GM19099 (cell line): Measurements from ENCODE around the gene CCDC3.

Experiments used
- POLR2A ChIP-seq: IDR thresholded peaks from 3 replicates; pipeline ENCODE4 v1.6.1; 2011; ENCODE audit warnings: low read depth; ENCODE audit not compliant: insufficient read length; ENCODE audit errors: extremely low read depth

The CCDC3 gene

DNA sequence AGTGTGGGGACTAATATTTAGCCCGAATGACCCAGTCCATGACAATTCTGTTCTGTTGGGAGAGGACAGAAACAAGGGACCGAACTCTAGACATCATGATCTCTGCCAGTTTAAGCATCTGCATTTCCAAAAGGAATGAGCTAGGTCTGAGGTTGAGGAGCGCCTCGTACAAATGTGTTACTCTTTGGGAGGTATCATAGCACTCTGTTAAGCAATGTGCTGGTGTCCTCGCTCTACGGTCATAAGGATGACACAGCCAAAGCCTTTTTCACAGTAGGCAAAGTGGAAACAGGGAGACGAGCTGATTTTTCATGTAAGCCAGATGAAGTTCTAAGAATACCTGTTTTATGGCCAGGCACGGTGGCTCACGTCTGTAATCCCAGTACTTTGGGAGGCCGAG, 15.4 kb upstream of the CCDC3 start:
- no peak for TF ChIP-seq POLR2A

DNA sequence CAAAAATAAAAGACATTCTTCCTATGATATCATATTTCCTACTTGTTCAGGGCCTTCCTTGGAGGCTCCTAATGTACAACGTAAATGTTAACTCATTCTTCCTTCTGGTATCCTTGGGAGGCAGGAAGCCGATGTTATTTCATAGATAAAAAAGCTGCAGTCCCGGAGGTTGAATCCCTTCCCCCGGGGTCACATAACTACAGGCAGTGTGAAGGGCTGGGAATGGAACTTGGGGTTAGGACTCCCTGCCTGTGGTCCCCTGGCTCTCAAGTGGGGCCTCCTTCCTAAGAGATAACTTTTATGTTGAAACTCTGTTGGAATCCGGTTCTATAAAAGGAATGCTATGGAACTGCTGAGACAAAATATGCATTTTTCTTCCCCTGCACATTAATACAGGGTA, 14.9 kb upstream of the CCDC3 start:
- TF ChIP-seq POLR2A: no peak

DNA sequence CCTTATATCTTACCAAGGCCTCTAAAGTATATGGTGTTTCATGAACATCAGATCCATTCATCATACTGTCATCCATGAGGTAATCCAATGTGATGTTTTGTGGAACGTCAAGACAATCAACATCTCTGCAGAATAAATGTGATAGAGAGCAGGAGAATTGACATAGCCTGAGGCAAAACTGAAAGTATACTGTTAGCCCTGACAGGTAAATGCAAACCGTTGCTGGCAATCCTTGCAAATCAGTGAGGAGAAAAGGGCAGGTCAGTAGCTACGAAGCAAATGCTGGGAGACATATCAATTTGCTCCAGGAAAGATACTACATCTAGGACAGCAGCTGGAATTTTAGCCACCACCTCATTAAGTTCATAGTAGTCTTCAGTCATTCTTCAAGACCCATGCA, 4.5 kb upstream of the CCDC3 start:
- TF ChIP-seq POLR2A: no peak

DNA sequence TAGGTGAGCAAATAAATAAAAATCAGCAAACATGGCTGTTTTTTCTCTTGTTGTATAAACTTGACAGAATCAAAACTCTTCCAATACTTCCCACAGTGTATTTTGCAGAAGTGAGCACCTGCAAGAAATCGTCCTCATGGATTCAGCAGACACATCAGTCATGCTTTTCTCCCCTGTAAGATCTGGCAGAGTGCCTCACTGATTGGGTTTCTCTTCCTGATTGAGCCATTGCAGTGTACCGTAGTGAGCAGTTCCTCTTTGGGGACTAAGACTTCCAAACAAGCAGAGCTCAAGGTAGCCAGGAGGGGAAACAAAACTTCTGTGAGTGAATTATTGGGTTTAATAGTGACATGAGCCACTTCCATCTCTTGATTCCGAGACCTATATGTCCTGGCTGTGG, 2.2 kb upstream of the CCDC3 start:
- no peak for TF ChIP-seq POLR2A

DNA sequence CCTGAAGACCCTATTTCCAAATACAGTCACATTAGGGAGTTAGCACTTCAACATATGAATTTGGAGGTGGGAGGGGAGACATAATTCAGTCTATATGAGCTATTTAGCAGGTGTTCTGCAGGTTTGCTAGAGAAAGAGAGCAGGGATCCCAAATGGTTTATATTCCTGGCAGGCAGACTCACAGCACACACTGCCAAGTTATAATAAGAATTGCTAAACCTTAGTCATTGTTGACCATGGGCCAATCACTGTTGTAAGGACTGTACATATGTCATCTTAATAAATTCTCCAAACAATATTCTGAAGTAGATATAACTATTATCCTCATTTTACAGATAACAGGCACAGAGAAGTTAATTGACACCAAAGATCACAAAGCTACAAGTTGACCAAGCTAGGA, 1.5 kb upstream of the CCDC3 start:
- TF ChIP-seq POLR2A: no peak

DNA sequence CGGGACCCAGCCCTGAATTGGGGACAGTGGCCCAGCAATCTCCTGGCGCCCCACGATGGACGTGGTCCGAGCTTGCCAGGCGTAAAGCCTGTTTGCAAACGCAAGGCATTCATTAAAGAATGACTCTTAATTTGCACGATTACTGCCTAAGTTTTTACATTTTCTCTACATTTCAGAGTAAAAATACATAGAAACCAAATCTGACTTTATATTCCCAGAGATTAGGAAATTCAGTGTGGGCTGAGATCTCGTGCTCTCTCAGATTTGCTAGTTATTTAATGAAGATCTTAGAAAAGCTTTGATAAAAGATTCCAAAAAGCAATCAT, 337 bp upstream of the CCDC3 start:
- no peak for TF ChIP-seq POLR2A

DNA sequence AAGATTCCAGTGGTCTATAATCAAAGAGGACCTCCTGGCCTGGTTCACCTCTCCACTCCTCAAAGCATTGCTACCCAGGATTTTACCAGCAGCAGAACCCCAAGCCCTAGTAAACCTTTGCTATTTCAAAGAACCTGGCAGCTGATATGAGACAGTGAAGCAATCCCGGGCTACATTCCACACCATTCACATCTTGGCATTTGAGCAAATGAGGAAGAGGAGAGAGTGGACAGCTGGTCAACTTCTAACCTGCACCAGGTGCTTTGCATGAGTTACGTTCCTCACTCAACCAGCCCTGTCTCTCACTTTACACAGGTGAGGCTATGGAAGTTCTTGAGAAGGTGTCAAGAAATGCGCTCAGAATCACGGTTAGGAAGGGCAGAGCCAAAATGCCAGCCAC, 1.1 kb downstream of the CCDC3 start:
- TF ChIP-seq POLR2A: no peak

DNA sequence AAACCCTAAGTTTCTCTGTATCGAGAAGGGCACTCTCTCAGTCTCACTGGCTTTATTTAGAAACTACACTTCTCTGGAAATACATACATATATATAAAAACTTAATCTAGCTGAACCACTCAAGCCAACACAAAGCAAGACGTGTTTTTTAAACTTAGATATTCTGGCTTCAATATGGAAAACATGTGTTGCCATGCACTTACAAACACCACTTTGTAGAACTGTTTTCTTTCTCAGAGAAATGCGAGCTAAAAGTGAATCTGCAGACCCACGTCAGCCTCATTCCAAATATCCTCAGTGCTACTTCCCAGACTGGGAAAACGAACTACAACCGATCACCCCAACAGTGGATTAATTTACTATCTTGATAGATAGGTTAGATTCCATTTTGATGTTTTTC, 1.7 kb downstream of the CCDC3 start:
- no peak for TF ChIP-seq POLR2A

DNA sequence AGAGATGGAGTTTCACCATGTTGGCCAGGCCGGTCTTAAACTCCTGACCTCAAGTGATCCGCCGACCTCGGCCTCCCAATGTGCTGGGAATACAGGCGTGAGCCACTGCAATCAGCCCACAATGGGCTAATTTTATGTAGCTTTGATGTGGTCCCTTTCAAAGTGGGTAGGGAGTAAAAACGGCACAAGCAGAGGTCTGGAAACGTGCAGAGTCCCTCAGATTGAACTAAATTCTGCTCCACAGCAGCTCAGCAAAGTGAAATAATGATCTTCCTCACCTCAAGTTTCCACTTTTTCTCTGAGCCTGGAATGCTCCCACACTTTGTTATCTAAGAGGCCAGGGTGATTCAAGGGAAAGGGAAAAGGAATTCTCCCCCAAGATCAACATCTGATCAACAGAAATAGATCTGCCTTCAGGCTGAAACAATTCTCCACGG, 6.1 kb downstream of the CCDC3 start:
- no peak for TF ChIP-seq POLR2A

DNA sequence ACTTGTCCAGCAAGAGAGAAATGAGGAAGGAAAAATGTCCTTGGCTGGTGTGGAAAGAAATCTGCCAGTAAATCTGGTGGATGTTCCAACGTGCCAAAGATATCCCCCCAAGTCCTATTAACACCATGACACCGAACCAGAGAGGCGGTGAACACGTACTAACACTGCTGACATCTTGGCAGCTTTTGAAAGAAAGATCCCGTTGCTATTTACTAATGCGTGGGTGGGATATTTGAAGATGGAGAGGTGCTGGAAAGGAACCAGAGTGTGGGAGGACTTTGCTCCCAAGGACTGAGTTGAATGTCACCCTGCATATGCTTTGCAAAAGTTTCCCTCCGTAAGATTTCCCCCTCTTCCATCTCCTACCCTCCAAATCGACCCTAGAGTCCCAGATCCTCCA, 7.9 kb downstream of the CCDC3 start:
- TF ChIP-seq POLR2A: no peak

DNA sequence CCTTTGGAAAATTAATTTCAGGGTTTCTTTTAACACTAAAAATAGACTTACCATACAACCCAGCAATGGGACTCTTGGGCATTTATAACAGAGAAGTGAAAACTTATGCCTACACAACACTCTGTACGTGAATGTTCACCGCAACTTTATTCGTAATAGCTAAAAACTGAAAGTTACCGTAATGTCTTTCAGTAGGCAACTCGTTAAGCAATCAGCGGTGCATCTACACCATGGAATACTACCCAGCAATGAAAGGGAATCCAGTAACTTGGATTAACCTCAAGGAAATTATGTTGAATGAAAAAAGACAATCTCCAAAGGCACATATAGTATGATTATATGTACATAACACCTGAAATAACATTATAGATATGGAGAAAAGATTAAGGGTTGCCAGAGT, 16.2 kb downstream of the CCDC3 start:
- TF ChIP-seq POLR2A: no peak

DNA sequence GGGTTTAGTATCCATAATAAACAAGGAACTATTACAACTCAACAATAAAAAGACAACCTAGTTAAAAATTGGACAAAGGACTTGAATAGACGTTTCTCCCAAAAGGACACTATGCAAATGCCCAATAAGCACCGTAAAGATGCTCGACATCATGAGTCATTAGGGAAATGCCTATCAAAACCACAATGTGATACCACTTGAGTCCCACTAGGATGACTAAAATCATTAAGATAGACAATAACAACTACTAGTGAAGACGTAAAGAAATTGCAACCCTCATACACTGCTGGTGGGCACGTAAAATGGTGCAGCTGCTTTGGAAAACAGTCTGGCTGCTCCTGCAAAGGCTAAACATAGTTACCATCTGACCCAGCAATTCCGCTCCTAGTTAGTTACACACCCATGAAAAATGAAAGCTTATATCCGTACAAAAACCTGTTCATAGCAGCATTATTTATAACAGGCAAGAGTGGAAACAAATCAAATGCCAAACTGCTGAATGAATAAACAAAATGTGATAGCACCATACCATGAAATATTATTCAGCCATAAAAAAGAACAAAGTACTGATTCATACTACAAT, 17.3 kb downstream of the CCDC3 start:
- no peak for TF ChIP-seq POLR2A

DNA sequence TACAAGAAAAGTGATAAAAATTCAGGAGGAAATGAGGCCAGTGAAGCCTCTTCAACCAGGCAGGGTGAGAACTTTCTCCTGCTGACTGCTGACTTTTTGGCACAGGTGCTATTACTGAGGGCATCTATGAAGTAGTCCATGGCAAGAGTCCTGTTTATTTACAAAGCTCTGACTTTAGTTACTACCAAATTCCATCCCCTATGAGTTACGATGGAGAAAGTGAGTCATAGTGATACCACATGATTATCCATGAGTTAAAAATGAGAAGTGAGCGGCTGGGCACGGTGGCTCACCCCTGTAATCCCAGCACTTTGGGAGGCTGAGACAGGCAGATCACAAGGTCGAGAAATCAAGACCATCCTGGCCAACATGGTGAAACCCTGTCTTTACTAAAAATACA, 19.9 kb downstream of the CCDC3 start:
- TF ChIP-seq POLR2A: no peak

DNA sequence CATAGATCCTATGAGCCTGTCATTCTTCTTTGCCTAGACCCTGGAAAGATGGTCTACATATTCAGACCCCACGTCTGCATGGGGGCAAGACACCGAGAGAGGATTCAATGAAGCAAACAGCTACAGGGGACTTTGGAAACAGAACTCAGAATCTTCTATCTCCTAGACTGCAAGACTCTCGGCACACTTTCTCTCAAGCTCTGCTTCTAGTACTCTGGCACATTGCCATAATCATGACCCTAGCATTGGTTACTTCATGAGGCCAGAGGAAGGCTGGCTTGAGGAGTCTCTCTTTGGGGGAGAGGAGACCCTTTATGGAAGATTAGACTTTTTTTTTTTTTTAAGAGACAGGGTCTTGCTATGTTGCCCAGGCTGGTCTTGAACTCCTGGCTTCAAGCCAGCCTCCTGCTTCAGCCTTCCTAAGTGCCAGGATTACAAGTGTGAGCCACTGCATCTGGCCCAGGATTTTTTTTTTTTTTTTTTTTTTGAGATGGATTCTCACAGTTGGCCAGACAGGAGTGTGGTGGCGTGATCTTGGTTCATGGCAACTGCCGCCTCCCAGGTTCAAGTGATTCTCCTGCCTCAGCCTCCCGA, 20.7 kb downstream of the CCDC3 start:
- TF ChIP-seq POLR2A: no peak

DNA sequence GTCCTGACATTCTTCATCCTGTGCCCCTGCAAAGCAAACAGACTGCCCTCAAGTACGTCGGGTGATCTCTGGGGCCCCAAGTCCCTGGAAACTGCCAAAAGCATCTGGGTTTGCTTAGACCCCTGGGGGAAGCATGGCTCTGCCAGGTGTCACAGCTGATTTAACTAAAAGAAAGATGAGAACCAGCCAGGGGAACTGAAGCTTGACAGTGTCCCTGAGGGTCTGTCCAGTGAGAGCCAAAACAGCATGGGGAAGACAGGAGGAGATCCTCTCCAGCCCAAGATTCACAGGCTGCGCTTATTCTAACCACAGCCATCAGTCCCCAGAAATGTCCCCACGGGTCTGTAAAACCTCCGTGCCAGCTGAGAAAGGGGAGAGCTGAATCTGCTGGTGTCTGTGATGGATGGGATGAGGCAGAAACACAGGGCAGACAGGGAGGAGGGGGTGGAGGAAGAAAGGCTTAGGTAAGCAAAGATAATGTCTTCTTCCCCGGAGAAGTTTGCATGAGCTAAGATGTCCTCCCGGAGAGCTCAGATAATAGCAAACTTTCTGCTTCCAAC, 21.3 kb downstream of the CCDC3 start:
- no peak for TF ChIP-seq POLR2A

DNA sequence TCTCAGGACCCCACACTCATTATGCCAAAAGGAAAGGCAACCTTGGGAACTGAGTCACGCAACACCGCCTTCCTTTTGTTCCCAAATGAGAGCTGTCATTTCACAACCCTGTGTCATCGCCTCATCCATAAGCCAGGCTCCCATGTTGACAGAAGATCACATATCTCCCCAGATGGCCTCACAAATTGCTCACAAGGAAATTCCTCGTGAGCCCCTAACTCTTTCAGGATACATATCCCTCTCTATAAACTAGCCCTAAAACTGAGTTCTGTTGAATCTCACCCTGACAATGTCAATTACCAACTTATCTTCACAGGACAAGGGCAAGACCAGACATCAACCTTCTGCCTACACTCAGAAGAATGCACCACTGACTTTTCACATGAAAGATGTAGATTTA, 22.6 kb downstream of the CCDC3 start:
- TF ChIP-seq POLR2A: no peak

DNA sequence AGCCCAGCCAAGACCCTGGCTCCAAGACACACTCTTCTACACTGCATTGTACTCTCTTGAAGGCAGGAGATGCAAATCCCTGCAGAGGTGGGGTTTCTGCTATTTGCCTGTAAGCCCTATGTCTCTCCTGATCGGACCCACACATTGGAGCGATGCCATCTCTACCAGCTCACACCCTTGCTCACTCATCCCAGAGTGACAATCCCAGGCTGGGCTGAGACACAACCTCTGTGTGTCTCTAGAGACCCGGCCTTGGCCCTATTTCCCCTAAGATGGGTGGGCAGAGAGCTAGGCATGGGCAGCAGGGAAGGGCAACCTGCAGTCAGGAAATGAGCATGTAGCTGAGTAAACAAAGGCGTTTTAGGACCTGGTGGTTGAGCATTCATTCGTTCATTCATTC, 25.6 kb downstream of the CCDC3 start:
- no peak for TF ChIP-seq POLR2A
